HL-60 (cell line): ENCODE results near the gene NBAS.

Source experiments
- DNase-seq, 2 experiments: peaks; one replicate each; pipeline ENCODE4 v3.0.0-alpha.2; 2010 to 2020; ENCODE audit warnings: low read depth in 1 of 2, low spot score in 1 of 2
- H3K27ac ChIP-seq: fragments of 250-450 bp; sonication (Bioruptor Pico); replicated peaks from 2 replicates; pipeline ENCODE4 v1.5.1; 2020; ENCODE audit warnings: mild to moderate bottlenecking, moderate library complexity
- H3K27me3 ChIP-seq: fragments of 250-450 bp; sonication (Bioruptor Pico); 2 replicates; pipeline ENCODE4 v1.5.1; 2021; ENCODE audit warnings: mild to moderate bottlenecking, moderate library complexity; ENCODE audit not compliant: insufficient read depth, poor library complexity, severe bottlenecking
- H3K4me3 ChIP-seq: replicated peaks from 2 replicates; pipeline ENCODE4 v1.5.1; 2011; ENCODE audit warnings: mild to moderate bottlenecking, control low read depth, low read length; ENCODE audit not compliant: insufficient read depth
- GABPA ChIP-seq: IDR thresholded peaks from 2 replicates; pipeline ENCODE4 v1.6.1; 2012; ENCODE audit warnings: low read depth
- POLR2AphosphoS5 ChIP-seq: IDR thresholded peaks from 2 replicates; pipeline ENCODE4 v1.6.1; 2012; ENCODE audit warnings: low read depth
- SPI1 ChIP-seq: IDR thresholded peaks from 2 replicates; pipeline ENCODE4 v1.6.1; 2012; ENCODE audit warnings: low read depth, mild to moderate bottlenecking, borderline replicate concordance
- TF ChIP-seq, protein P1 (sequence below): IDR thresholded peaks from 2 replicates; pipeline ENCODE4 v1.6.1; 2012; ENCODE audit warnings: low read depth; ENCODE audit not compliant: insufficient replicate concordance
- TF ChIP-seq, protein P2 (sequence below): IDR thresholded peaks from one replicate; pipeline ENCODE4 v1.5.1; 2011; ENCODE audit warnings: low read length, control low read depth, inconsistent platforms; ENCODE audit not compliant: insufficient read depth

Gene NBAS

DNA sequence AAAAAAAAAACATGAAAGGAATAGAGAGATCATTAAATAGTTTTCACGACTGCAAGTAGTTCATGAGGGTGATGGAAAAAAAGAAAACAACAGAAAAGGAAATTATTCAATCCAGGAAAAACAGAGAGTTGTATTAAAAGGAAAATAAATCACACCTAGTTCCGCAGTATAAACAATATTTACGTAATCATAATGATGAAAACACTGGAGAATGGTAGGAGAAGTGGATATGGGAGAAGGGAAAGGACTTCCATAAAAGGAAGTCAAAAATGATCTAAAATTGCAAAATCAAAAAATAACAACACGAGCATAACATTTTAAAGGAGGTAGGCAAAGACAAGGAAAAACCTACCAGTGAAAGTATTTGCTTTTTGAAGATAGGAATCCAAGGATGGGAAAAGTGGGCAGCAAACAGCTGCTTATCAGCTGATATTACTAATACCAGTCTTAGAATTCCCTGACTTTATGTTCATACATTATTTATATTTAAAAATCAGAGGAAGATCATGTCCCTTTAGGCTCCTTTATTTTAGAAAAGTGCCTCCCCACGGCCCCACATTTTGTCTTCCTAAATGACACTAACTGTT is 160.8 kb downstream of the NBAS start:
- no peak for TF ChIP-seq SPI1
- no peak for TF ChIP-seq GABPA
- TF ChIP-seq POLR2AphosphoS5 = no peak
- TF ChIP-seq, protein P1, sequence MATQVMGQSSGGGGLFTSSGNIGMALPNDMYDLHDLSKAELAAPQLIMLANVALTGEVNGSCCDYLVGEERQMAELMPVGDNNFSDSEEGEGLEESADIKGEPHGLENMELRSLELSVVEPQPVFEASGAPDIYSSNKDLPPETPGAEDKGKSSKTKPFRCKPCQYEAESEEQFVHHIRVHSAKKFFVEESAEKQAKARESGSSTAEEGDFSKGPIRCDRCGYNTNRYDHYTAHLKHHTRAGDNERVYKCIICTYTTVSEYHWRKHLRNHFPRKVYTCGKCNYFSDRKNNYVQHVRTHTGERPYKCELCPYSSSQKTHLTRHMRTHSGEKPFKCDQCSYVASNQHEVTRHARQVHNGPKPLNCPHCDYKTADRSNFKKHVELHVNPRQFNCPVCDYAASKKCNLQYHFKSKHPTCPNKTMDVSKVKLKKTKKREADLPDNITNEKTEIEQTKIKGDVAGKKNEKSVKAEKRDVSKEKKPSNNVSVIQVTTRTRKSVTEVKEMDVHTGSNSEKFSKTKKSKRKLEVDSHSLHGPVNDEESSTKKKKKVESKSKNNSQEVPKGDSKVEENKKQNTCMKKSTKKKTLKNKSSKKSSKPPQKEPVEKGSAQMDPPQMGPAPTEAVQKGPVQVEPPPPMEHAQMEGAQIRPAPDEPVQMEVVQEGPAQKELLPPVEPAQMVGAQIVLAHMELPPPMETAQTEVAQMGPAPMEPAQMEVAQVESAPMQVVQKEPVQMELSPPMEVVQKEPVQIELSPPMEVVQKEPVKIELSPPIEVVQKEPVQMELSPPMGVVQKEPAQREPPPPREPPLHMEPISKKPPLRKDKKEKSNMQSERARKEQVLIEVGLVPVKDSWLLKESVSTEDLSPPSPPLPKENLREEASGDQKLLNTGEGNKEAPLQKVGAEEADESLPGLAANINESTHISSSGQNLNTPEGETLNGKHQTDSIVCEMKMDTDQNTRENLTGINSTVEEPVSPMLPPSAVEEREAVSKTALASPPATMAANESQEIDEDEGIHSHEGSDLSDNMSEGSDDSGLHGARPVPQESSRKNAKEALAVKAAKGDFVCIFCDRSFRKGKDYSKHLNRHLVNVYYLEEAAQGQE = no peak
- TF ChIP-seq, protein P2, sequence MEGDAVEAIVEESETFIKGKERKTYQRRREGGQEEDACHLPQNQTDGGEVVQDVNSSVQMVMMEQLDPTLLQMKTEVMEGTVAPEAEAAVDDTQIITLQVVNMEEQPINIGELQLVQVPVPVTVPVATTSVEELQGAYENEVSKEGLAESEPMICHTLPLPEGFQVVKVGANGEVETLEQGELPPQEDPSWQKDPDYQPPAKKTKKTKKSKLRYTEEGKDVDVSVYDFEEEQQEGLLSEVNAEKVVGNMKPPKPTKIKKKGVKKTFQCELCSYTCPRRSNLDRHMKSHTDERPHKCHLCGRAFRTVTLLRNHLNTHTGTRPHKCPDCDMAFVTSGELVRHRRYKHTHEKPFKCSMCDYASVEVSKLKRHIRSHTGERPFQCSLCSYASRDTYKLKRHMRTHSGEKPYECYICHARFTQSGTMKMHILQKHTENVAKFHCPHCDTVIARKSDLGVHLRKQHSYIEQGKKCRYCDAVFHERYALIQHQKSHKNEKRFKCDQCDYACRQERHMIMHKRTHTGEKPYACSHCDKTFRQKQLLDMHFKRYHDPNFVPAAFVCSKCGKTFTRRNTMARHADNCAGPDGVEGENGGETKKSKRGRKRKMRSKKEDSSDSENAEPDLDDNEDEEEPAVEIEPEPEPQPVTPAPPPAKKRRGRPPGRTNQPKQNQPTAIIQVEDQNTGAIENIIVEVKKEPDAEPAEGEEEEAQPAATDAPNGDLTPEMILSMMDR = no peak
- Histone ChIP-seq H3K4me3 (no peak overlapping the region), H3K27me3 (no peaks in the 10 kb centered on the region), H3K27ac (no peak overlapping the region)
- DNase-seq = no peak

DNA sequence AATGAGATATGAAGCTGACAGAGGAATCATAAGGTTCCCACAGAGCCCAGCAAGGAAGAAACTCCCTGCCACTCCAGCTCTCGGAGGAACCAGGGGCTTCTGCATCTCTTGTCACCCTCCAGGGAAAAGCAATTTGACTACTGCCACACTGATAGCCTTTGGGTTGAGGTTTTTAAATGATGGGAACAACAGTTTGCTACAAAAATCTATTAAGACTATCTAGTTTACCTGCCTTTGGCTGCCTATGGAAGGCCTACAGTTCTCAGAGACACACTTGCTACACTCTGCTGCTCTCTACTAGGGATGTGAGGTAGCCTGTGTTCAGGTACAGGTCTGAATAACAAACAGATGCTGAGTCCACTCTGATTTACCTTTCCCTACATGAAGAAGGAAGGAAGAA is 161.9 kb downstream of the NBAS start:
- no peak for TF ChIP-seq GABPA
- TF ChIP-seq SPI1 = no peak
- TF ChIP-seq, protein P1 = no peak
- TF ChIP-seq POLR2AphosphoS5 = no peak
- TF ChIP-seq, protein P2 = no peak
- Histone ChIP-seq H3K4me3 (no peak overlapping the region), H3K27me3 (no peaks in the 10 kb centered on the region), H3K27ac (no peak overlapping the region)
- no peak for DNase-seq

DNA sequence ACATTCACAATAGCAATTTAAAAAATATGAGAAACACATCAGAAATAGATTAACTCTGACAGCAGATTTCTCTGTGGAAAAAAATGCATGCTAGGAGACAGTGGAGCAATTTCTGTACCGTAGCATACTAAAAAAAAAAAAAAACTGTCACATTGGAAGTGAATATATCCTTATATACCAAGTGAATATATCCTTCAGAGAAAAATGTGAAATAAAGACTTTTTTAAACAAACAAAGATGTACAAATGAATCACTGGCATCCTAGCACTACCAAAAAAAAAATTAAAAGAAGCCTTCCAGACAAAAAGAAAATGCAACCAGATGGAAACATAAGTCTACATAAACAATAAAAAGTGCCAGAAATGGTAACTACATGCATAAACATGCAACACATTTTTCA is 169.4 kb downstream of the NBAS start:
- H3K27ac ChIP-seq = no peak overlapping the region
- H3K4me3 ChIP-seq = no peak overlapping the region
- no peaks in the 10 kb centered on the region for H3K27me3 ChIP-seq
- DNase-seq = no peak
- TF ChIP-seq, protein P1 = no peak
- no peak for TF ChIP-seq POLR2AphosphoS5
